Fibroblast of upper back skin (primary cell): ENCODE measurements around the gene SPATS2.

ENCODE experiments used
- DNase-seq: peaks from one replicate; pipeline ENCODE4 v3.0.0-alpha.2; 2013

Gene SPATS2

DNA sequence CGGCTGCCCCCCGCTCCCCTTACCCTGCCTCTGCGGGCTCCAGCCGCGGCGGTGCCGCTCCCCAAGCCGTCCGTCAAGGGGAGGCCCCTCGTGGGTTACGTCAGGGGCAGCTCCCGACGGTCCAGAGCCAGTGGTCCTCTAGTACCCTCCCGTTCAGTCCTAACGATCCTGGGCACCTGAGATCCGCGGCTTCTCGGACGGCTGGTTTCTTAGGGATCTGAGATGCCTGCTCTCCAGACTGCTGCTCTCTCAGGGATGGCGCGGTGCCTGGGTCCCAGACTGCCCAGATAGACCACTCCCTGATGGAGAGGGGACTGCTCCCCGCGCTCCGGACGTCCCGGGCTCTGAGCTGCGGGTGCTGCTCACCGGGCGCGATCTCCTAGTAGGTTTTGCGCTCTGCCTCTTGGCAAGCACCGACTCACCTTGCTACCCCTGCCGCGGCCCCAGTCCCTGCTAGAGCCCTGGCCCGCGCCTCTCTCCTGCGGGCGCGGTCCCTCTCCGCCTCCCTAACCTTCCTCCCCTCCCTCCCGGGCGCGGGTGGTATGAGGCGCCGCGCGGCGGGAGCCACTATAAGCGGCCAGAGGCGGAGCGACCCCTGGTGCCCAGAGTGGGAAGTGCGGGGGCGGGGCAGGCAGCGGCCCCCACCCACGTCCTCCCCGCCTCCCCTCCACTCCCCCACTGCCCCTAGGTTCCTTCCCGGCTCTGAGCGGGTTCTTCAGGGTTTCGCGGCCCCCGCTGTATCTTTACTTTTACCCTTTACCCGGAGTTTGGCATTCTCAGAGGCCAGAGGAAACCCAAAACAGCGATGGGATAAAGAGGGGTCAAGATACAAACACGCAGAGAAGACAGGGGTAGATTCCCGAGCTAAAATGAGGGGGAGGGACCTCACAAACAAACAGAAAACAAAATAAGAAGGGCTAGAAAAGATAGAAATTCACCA lies 30.3 kb upstream of the SPATS2 start, which contains the start of gene C1QL4:
Gene C1QL4 (minus strand): TSS at position 544 of the 940 bp plus-strand sequence. CDS start 711 bp downstream, outside the sequence.
- DNase-seq: peak; percentile 61

DNA sequence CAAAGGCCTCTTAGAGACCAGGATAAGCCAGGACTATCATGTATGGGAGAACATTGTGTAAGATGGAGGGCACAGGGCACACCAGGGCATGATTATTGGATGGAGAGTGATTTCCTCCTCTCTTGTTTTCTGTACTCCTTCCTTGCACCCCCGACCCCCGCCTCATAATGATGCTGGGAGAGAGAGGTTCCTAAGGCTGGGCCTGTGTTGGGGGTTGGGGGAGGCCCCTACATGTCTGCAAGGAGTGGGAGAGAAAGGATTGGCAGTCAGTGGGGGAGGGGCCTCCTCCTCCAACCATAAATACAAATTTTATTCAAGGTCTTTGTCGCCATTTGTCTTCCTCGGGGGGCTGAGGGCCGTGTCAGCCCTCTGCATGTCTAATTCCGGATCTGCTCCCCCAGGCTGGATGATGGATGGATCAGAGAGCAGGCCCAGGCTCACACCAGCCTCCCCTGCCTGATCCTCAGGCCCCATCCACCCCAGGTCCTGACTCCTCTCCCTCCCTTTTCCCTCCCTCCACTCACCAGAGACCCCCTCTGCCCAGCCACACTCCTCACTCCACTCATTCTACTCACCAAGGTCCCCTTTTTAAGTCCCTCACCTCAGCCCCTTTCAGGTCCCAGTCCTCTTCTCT lies 28.3 kb upstream of the SPATS2 start:
- no peak for DNase-seq

DNA sequence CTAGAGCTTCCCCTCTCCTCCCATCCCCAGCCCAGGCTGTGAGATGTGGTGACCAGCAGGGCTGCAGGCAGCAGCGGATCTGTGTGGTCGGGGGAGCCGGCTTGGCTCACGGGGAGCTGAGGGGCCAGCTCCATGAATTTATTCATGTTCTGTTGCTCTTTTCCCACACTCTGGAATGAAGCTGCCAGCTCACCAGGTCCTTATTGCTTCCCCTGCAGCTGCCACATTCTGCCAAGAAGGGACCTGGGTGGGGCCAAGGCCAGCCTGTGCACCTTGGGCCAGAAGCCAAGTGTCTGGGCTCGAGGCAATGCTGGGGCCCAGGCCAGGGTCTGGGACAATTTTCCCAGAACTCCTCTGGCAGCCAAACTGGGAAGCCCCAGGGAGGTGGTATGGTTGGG lies 27.8 kb upstream of the SPATS2 start:
- DNase-seq: no peak

DNA sequence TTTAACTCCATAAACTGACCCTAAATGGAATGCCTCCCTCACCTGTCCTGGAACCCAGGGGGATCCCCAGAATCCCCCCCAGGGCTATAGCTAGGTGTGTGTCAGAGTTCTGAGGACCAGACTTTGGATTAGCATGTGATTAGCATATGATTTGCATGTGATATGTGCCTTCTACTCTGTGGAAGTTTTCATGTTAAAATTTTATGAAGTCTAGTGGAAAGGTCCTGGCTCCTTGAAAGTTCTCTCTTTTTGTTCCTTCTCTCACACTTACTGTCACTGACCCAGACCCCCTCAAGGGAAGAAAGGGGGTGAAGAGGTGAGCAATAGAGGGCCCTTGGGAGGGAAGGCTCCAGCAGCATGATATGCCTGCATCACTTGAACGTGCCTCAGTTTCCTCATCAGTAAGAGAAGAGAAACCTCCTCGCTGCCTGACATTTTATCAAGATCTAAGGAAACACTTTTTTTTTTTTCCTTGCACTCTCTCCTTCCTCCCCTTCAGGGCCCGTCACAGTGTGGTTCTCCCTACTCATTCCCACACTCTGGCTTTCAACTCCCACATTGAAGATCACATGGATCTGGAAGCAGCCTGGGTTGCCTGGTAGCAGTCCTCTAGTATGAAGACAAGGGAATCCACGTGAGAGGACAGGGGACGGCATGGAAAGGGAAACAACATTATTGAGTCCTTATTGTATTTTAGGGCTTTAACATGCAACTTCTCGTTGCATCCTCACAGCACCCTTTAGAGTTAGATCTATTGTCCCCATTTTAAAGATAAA lies 27.0 kb upstream of the SPATS2 start:
- DNase-seq: no peak

DNA sequence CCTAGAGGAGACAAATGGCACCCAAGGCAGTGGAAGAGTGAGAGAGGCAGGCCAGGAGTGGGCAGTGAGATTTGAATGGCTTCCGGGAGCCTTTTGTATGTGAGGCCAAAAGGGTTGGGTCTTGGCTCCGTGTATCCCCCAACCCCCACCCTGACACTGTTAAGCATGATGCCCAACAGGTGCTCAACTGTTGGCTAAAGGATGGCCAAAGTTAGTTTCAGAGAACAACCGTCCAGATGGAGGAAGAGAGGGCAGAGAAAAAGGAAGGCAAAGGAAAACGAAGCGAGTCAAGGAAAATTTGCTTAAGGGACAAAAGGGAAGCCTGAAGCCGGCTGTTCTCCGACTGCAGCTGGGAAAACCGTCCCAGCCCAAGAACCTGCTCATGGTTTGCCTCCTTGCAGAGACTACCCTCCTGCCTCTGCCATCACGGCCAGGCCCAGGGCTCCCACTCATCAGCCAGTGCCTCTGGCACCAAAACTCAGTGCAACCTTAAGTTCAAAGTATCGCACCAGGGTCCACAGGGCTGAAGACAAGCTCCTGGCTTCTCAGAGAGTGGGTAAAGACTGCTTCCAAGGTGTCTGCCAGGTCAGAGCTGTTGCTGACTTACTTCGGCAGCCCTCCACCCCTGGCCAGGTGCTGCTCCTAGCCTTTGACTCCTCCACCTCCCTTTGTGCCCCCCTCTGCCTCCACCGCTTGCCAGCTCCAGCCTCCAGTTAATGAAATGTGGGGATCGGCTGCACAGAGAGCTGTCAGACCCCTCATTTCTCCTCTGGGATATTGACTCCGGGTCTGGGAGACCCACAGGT lies 26.1 kb upstream of the SPATS2 start:
- DNase-seq: no peak

DNA sequence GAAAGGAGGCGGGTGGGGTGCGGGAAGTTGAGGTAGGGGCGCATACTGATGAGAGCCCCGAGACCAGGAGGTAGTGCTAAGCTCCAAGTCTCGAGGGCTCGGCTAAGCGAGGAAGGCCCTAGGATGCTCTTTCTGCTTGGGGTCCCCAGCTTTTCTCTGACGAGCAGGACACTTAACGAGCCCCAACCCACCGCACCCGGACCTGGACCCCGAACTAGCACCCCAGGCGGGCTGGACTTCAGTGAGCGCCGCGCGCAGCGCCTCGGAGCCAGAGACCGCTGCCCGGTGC lies 25.5 kb upstream of the SPATS2 start:
- DNase-seq: no peak

DNA sequence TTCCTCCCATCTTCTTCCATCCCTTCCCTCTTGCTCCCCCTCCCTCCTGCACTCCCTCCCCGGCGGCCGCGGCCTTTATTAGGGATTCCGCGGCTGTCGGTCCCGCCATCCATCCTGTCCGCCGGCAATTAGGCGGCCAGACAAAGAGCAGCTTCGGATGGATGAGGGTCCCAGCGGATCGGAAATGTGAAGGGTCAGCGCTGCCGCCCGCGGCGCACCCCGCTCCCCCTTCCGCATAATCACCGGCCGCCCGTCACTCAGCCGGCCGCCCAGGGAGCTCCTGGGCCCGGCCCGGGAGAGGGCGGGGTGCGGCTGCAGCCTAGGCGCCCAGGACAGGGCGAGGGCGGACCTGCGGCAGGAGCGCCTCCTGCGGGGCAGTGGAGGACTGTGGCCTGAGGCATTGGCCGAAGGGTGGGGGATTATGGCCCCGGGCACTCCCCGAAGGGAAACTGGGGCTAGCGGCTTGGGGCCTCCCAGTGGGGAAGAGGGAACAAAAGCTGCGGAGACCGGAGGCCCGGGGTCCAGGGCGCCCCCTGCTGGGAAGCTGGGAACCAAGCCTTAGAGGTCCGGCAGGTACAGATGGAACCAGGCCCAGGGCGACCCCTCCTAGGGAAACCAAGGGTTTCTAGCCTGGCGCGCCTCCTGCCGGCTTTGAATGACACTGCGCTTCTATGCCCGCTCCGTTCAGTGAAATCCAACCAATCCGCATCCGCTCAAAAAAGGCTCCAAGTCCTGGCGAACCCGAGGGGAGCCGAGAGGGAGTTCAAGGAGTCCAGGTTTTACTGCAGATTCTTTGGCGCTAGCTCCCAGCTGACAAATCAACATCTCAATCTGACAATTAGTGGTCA lies 25.0 kb upstream of the SPATS2 start:
- peak; percentile 75 for DNase-seq

DNA sequence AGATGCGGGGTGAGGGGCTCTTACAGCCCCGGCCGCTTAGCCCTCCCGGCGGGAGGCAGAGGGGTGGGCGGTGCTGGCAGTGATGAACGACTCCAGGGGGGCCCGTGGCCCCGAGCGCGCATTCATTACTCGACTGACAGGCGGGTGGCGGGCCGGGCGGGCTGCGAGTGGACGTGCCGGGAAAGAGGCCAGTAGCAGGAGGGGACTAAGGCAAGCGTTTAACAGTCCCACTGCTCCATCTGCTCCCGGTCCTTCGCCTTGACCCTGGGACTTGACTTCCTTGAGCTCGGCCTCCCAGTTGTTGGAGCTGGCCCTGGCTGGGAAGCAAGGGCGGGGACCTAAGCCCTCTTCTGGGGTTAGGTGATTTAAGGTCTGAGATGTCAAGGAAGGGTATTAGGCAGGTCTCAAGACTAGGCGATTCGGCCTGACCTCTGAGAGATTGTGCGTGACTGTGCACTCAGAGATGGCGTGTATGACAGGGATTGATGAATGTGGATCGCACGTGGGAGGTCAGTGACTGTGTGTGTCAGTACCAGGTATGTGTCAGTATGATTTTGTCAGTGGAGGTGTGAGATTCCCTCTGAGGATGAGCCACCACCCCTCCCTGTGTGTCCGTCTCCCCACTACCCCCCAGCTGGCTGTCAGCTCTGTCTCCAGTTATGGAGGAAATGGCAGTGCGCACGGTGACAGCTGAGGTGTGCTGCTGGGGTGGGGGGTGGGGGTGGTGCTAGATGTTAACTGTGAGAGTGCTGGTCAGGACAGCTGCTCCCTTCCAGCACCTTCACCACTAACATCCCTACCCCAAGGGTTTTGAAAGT lies 24.1 kb upstream of the SPATS2 start:
- no peak for DNase-seq

DNA sequence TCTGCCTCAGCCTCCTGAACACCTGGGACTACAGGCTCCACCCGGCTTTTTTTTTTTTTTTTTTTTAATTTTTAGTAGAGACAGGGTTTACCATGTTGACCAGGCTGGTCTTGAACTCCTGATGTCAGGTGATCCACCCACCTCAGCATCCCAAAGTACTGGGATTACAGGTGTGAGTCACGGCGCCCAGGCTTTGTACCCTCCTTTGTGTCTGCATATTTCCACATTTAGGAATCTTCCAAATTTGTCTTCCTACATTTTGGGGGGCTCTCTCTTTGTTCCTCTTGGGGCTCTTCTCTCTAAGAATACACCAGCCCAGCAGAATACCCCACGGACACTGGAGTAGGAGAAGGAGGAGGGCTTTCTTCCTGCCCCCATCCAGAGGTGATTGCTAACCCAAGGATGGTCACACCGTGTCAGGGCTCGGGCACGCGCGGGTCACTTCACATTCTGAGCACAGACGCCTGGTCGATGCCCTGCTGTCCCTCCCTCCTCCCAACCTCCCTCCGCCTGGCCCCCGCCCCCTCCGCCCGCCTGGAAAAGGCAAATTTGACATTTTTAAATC lies 22.7 kb upstream of the SPATS2 start:
- DNase-seq: no peak

DNA sequence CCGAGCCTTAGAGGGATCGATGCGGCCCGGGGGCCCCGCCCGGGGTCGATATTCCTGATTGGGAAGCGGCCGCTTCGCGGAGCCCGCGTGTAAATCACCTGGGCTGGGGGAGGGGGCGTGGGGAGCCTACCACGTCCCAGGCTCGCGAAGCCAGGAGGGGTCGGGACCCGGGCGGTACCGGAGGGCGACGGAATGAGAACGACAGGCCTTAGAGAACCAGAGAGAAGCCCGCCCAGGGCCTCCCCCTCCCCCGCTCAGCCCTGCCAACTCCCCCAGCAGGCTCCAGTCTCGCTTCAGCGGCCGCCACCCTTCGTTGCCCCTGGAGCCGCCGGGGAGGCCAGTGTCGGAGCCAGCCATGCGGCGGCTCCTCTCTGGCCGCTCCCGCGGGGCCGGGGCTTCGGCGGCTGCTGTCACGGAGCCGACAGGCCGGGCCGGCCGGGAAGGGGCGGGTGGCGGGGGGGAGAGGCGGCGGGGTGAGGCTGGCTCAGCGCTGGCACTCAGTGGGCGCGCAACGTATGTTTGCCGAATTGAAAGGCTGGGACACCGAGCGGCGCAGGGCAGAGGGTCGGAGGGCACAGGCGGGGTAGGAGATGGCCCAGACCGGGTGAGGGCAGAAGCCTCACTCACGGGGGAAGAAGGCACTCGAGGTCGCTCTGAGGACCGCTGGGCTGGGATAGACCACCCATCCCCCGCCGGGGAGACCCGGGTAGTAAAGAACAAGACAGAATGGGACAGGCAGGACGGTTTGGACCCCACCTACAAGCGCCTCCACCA lies 22.0 kb upstream of the SPATS2 start:
- no peak for DNase-seq

DNA sequence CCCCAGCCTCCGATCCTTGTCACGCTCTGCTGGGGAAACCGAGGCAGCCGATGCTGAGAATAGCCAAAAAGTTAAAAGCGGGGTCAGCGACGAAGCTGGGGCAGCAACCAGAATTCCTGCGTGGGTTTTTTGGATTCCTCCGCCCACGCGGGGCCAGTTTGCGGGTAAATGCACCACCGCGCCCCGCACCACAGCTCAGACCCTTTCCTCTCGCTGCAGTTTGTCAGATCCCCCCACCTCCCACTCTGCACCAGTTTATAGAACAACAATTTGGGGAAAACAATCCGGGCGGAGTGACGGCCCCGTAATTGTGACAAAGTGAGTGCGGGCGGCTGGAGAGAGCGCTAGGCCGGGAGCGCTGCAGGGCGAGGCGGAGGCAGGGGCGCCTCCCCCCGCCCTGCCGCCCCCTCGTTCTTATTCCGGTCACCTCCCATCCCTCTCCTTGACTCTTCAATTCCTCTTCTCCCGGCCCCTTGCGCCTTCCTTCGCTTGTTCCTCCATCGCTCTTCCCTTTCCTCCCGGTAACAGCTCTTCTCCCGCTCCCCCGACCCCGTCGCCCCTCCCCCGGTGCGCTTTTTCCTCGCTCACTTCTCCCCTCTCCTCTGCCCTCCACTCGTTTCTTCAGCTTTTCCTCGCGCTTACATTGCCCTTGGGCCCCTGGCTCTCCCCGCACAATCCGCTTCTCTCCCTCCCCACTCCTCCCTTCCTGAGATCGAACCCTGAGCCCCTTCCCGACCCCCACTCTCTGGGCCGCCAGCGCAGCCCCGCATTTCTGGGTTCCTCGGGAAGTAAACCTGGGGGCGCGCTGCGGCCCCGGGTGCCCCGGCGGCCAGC lies 21.2 kb upstream of the SPATS2 start:
- DNase-seq: no peak

DNA sequence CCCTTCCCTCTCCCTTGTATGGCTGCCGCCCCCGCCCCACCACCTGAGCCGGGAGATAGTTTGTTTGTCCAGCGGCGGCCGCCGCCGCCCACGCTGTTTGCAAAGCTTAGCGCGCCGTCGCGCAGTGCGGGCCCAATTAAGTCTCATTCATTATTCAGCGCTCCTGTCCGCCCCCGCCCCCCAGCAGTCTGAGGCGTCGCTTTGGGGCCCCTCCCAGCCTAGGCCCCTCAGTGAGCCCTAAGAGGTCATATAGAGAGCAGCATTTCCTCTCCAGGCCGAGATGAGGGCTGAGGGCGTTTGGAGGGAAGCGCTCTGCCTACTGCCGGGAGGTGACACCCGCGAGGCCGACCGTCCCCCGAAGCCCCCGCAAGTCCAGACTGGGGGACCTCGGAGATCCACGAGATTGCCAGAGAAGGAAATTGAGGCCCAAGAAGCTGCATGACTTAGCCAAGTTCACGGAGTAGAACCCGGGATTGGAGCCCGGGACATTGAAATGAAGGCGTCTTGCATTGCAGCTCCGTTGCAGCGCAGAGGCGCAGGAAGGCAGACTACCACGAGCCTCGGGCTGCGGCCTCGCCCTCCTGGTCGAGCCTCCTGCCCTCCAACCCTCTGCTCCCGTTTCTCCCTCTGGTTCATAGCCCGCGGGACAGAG lies 20.5 kb upstream of the SPATS2 start, which contains the start of gene DNAJC22:
Gene DNAJC22 (plus strand): TSS at position 230 of the 652 bp plus-strand sequence. CDS start 1,985 bp downstream, outside the sequence.
- no peak for DNase-seq

DNA sequence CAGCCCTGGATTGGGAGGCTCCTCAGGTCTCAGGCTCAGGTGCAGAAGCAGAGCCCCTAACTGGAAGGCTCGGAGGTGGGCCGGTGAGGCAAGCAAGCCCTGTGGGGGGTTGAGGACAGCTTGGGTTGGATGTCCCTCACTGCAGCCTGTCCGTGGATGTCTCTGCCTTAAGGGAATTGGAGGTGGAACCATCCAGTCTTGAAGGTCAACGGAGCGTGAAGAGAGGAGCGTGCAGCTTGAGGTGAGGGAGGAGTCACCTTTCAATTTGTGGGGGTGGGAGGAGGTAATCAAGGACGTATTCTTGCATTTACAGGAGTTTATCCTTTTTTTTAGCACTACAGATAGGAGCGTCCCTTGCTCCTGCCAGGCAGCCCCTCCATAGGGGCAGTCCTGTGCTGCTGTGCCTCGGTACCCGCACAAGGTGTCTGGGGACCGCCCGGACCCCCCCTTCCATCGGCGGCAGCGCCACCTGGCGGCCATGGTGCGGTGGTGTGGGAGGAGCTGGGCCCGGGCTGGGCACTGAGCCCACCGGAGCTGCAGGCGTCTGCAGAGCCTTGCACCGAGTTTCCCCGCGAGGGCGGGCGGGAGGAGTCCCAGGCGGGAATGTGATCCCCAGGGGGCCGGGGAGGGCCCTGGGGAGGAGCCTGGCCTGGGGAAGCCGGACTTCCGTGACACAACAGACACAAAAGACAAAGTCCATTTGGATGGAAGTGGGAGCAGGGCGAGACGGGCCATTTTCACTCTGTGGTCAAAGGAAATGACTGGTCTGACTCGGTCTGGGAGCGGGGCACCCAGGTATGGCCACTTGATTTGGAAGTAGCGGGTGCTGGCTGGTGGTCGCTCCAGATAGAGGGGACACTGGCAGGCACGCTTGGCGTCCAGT lies 19.7 kb upstream of the SPATS2 start:
- DNase-seq: peak; percentile 82

DNA sequence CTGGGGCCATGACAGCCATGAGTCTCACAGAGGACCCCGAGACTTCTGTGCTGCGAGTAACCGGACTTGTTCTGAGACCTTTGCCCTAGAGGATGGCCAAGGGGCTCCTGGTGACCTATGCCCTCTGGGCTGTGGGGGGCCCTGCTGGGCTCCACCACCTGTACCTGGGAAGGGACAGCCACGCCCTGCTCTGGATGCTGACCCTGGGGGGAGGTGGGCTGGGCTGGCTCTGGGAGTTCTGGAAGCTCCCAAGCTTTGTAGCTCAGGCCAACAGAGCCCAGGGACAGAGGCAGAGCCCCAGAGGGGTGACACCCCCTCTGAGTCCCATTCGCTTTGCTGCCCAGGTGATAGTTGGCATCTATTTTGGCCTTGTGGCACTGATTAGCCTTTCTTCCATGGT lies 18.5 kb upstream of the SPATS2 start:
- DNase-seq: no peak

DNA sequence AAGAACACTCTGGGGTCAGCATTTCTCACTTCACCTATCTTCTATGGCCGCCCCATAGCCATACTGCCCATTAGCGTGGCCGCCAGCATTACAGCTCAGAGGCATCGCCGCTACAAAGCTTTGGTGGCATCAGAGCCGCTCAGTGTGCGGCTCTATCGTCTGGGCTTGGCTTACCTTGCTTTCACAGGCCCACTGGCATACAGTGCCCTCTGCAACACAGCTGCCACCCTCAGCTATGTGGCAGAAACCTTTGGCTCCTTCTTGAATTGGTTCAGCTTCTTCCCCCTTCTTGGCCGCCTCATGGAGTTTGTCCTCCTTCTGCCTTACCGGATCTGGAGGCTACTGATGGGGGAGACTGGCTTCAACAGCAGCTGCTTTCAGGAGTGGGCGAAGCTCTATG lies 18.0 kb upstream of the SPATS2 start:
- no peak for DNase-seq

DNA sequence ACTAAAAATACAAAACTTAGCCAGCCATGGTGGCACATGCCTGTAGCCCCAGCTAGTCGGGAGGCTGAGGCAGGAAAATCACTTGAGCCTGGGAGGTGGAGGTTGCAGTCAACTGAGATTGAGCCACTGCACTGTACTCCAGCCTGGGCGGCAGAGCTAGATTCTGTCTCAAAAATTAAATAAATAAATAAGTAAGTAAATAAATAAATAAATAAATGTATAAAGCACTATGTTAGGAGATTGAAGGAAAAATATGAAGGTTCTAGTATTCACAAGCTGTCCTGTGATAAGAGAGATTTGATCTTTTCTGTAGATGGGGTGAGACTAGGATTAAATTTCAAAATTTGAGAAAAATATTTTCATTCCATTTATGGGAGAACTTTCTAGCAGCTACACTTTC lies 14.9 kb upstream of the SPATS2 start:
- DNase-seq: no peak

DNA sequence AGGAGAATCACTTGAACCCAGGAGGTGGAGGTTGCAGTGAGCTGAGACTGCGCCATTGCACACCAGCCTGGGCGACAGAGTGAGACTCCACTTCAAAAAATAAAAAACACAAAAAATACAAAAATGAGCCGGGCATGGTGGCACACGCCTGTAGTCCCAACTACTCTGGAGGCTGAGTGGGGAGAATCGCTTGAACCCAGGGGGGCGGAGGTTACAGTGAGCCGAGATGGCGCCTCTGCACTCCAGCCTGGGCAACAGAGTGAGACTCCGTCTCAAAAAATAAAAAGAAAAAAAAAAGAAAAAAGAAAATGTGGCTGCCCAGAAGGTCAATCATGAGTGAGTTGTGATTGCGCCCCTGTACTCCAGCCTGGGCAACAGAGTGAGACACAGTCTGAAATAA lies 11.3 kb upstream of the SPATS2 start:
- DNase-seq: no peak
